Stimulated activated CD8-positive, alpha-beta memory T cell treated with anti-CD3 and anti-CD28 coated beads, Interleukin-12 subunit alpha, Interleukin-12 subunit beta, amount 100 ng/mL, for 24 hours (primary cell): ENCODE results near the gene SULT4A1.
"Not testable (repeated sequence)": the region's sequence is repeated elsewhere in the genome, so short reads cannot be mapped to it uniquely, and the experiment has no call there.

Source experiments
- DNase-seq: peaks from one replicate; pipeline ENCODE4 v3.0.0-alpha.2; 2020; ENCODE audit errors: extremely low read depth

The SULT4A1 gene

GRCh38 chr22:43886231-43886630 lies 23.9 kb upstream of the SULT4A1 start:
- no peak for DNase-seq

- DNase-seq: no peak
Measured at GRCh38 chr22:43885786-43886185, 23.5 kb upstream of the SULT4A1 start.

GRCh38 chr22:43885319-43885671 lies 23.0 kb upstream of the SULT4A1 start:
- DNase-seq: no peak

- no peak for DNase-seq
Measured at GRCh38 chr22:43884600-43885318, 22.4 kb upstream of the SULT4A1 start.

- no peak for DNase-seq
Measured at GRCh38 chr22:43883719-43884415, 21.6 kb upstream of the SULT4A1 start.

- DNase-seq: no peak
Measured at GRCh38 chr22:43883012-43883661, 20.8 kb upstream of the SULT4A1 start.

GRCh38 chr22:43882122-43882767 lies 19.9 kb upstream of the SULT4A1 start:
- no peak for DNase-seq

GRCh38 chr22:43881091-43882061 lies 19.1 kb upstream of the SULT4A1 start:
- no peak for DNase-seq

- no peak for DNase-seq
Measured at GRCh38 chr22:43880541-43880991, 18.3 kb upstream of the SULT4A1 start.

GRCh38 chr22:43879901-43880540 lies 17.7 kb upstream of the SULT4A1 start:
- DNase-seq: no peak

GRCh38 chr22:43878831-43879550 lies 16.7 kb upstream of the SULT4A1 start:
- DNase-seq: no peak

- DNase-seq: no peak
Measured at GRCh38 chr22:43878079-43878795, 15.9 kb upstream of the SULT4A1 start.

- no peak for DNase-seq
Measured at GRCh38 chr22:43876866-43877509, 14.7 kb upstream of the SULT4A1 start.

- DNase-seq: no peak
Measured at GRCh38 chr22:43869799-43870198, 7.5 kb upstream of the SULT4A1 start.

GRCh38 chr22:43869001-43869400 lies 6.7 kb upstream of the SULT4A1 start:
- not testable (repeated sequence) for DNase-seq

GRCh38 chr22:43867839-43868635 lies 5.7 kb upstream of the SULT4A1 start:
- DNase-seq: no peak

GRCh38 chr22:43862882-43863202 lies 529 bp upstream of the SULT4A1 start:
- no peak for DNase-seq

GRCh38 chr22:43861529-43861928 lies 784 bp downstream of the SULT4A1 start:
- DNase-seq: no peak
